Esophagus squamous epithelium (tissue), 4 donors: ENCODE measurements around the gene CXCL14.

Experiments
- CTCF ChIP-seq, 6 experiments: fragments of 450-650 bp in 4 of 6; fragments of 200-600 bp in 2 of 6; sonication (generic) in 2 of 6; IDR thresholded peaks; one replicate each; pipeline ENCODE4 v1.5.1; 2016 to 2019; ENCODE audit warnings: antibody characterized with exemption in 6 of 6, mild to moderate bottlenecking in 4 of 6, moderate library complexity in 4 of 6
- POLR2A ChIP-seq, 4 donors: fragments of 450-650 bp; IDR thresholded peaks; one replicate each; pipeline ENCODE4 v1.6.1; 2017; ENCODE audit warnings: antibody characterized with exemption in 4 of 4, mild to moderate bottlenecking in 4 of 4, moderate library complexity in 3 of 4

DNA sequence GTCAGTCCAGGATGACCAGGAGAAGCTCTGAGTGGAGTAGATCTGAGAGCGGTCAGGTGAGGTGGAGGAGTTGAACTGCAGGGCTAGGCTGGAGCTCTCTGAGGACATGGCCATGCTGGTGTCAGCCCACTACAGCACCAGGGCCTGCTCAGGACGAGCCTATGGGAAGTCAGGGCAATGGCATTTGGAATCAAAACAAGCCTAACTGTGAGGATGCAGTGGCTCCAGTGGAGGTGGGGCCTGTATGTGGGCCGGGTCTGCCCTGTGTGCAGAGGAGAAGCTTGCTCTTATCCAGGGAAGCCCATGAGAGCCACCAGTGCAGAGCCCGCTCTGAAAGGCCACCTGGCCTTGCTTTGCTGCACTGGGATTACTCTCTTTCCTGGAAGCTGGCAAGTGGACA lies 11.1 kb downstream of the CXCL14 start:
- TF ChIP-seq CTCF (IDR thresholded peaks at IDR 0.05): no peak
- TF ChIP-seq POLR2A (IDR thresholded peaks at IDR 0.05): no peak
